H1 (cell line): ENCODE data around the gene PLD6. TPM values are rescaled to one million over a fixed set of nuclear protein-coding genes. Genes with fewer than 3 reads are reported as not detected.

ENCODE experiments used
- CTBP2 ChIP-seq: IDR thresholded peaks from 2 replicates; pipeline ENCODE4 v1.7.0; 2011; ENCODE audit warnings: borderline replicate concordance, mild to moderate bottlenecking, moderate library complexity, mixed read lengths, low read length; ENCODE audit not compliant: insufficient read depth, insufficient read length
- EZH2 ChIP-seq: fragments of 200-600 bp; sonication (generic); IDR thresholded peaks from 2 replicates; pipeline ENCODE4 v1.7.1; 2012; ENCODE audit warnings: low read depth, mild to moderate bottlenecking, moderate library complexity, low read length, inconsistent platforms; ENCODE audit not compliant: severe bottlenecking
- POU5F1 ChIP-seq: IDR thresholded peaks from 2 replicates; pipeline ENCODE4 v1.6.1; 2011; ENCODE audit warnings: low read depth, mild to moderate bottlenecking, low read length, moderate library complexity
- RNF2 ChIP-seq: fragments of 200-900, 300-1000 bp; sonication (generic); IDR thresholded peaks from 2 replicates; pipeline ENCODE4 v1.7.1; 2016; ENCODE audit warnings: borderline replicate concordance, low read depth, mild to moderate bottlenecking, antibody characterized with exemption, low read length; ENCODE audit not compliant: poor library complexity, severe bottlenecking; ENCODE audit errors: missing control alignments
- TAF7 ChIP-seq: optimal IDR thresholded peaks from 2 replicates; pipeline ENCODE3; 2011; ENCODE audit warnings: low read depth, mild to moderate bottlenecking, inconsistent platforms, low read length, moderate library complexity, borderline replicate concordance
- polyA plus RNA-seq, 7 experiments: library from polyadenylated mRNA; depleted of rRNA in 3 of 7; stranded (reverse) in 5 of 7; unstranded in 2 of 7; fragments of >200 nt in 5 of 7; fragments of 200-250 nt in 2 of 7; gene quantifications; 1 replicate in 5 of 7; 2 replicates in 1 of 7; 4 replicates in 1 of 7; pipeline versions ENCODE4 v1.2.1 to v1.2.3, GENCODE V29; 2011 to 2013; ENCODE audit warnings: missing spikeins in 2 of 7, mixed read lengths in 2 of 7
- total RNA-seq: library from RNA; stranded (reverse); fragmentation: NEBNext Ultra II Directional; extraction: Animal tissue kit (Norgen Biotek cat#: 25700); gene quantifications from 2 replicates; pipeline ENCODE4 v1.2.1, GENCODE V29; 2021
- TF ChIP-seq, protein P1 (sequence below): IDR thresholded peaks from 2 replicates; pipeline ENCODE4 v1.6.1; 2012; ENCODE audit warnings: inconsistent platforms
- TF ChIP-seq, protein P2 (sequence below): IDR thresholded peaks from 2 replicates; pipeline ENCODE4 v1.6.1; 2011; ENCODE audit warnings: low read depth, mild to moderate bottlenecking, low read length; ENCODE audit not compliant: insufficient read depth

The PLD6 gene
- total and polyA plus RNA-seq, 2 of the 8 experiments (the other 6 are each of a cell fraction or from before 2014, with no cell fraction given): 0.20 to 0.22 TPM

DNA sequence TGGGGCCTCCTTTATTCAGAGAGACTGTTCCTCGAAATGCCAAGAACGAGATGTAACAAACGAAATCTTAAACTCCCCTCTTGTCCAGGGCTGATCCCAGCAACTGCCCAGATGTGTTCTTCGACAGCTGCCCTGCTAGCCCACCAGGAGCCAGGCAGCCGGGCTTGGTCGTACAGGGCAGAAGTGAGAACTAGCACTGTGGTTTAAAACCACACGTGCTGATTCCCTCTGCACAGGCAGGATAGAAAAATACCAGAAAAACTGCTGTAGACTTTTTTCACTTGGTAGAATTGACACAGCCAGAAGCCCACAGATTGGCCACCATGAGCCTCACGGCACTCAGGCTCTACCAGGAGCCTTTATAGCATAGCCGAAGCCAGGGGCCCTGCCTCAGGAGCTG, 33.1 kb downstream of the PLD6 start (continued):
- TF ChIP-seq RNF2 (no peak), EZH2 (no peak), POU5F1 (no peak), CTBP2 (no peak), TAF7 (no peak)
- TF ChIP-seq, protein P1, sequence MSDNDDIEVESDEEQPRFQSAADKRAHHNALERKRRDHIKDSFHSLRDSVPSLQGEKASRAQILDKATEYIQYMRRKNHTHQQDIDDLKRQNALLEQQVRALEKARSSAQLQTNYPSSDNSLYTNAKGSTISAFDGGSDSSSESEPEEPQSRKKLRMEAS: no peak
- TF ChIP-seq, protein P2, sequence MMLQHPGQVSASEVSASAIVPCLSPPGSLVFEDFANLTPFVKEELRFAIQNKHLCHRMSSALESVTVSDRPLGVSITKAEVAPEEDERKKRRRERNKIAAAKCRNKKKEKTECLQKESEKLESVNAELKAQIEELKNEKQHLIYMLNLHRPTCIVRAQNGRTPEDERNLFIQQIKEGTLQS: no peak
